ENCODE results near the gene C2CD4D.

- no peak for TF ChIP-seq CTCF (IDR thresholded peaks at IDR 0.05)
- no peak for TF ChIP-seq ZBTB43 (CRISPR knock-in tag; IDR thresholded peaks at IDR 0.05)
- TF ChIP-seq ZBTB21 (CRISPR knock-in tag; IDR thresholded peaks at IDR 0.05; ENCODE audit: borderline replicate concordance), result no peak
- no peak for TF ChIP-seq USF1 (CRISPR knock-in tag; IDR thresholded peaks at IDR 0.05)
- TF ChIP-seq ZNF281 (CRISPR knock-in tag; IDR thresholded peaks at IDR 0.05), result no peak
- TF ChIP-seq NR1H2 (CRISPR knock-in tag; IDR thresholded peaks at IDR 0.05), result no peak
- TF ChIP-seq ETV6 (CRISPR knock-in tag; IDR thresholded peaks at IDR 0.05), result no peak
- no peak for TF ChIP-seq ZNF512 (CRISPR knock-in tag; IDR thresholded peaks at IDR 0.05; ENCODE audit: borderline replicate concordance)
- no peak for TF ChIP-seq SP1 (CRISPR knock-in tag; conservative IDR thresholded peaks at IDR 0.05)
- no peak for TF ChIP-seq JUN (CRISPR knock-in tag; IDR thresholded peaks at IDR 0.05)
- TF ChIP-seq ATF2 (CRISPR knock-in tag; IDR thresholded peaks at IDR 0.05; ENCODE audit: borderline replicate concordance, low read depth), result no peak
These were observed 28.3 kb upstream of the C2CD4D start for GRCh38 chr1:151867765-151868411.

All from WTC11 (cell line).